PFSK-1 (cell line): ENCODE results near the gene TUBB1.

Experiments used
- FOXP2 ChIP-seq: optimal IDR thresholded peaks from 2 replicates; pipeline ENCODE3; 2011; ENCODE audit warnings: borderline replicate concordance, control low read depth, inconsistent platforms; ENCODE audit not compliant: insufficient read depth; ENCODE audit errors: extremely low read length, extremely low read depth
- POLR2AphosphoS5 ChIP-seq: IDR thresholded peaks from 2 replicates; pipeline ENCODE4 v1.6.1; 2012; ENCODE audit warnings: low read depth, mild to moderate bottlenecking, control low read depth, low read length, moderate library complexity
- REST ChIP-seq, 2 experiments: IDR thresholded peaks; 2 replicates each; pipeline versions ENCODE4 v1.6.1 to v1.8.0; 2011 to 2012; ENCODE audit warnings: low read depth in 2 of 2, low read length in 2 of 2, control low read depth in 1 of 2, inconsistent platforms in 1 of 2, mild to moderate bottlenecking in 1 of 2, moderate library complexity in 1 of 2; ENCODE audit not compliant: insufficient read depth in 1 of 2
- SIN3A ChIP-seq: IDR thresholded peaks from 2 replicates; pipeline ENCODE4 v1.6.1; 2012; ENCODE audit warnings: mild to moderate bottlenecking, low read length, moderate library complexity, borderline replicate concordance; ENCODE audit not compliant: insufficient read depth
- TAF1 ChIP-seq: IDR thresholded peaks from 2 replicates; pipeline ENCODE4 v1.6.1; 2012; ENCODE audit warnings: low read length, control low read depth, borderline replicate concordance; ENCODE audit not compliant: insufficient read depth

TUBB1 gene

DNA sequence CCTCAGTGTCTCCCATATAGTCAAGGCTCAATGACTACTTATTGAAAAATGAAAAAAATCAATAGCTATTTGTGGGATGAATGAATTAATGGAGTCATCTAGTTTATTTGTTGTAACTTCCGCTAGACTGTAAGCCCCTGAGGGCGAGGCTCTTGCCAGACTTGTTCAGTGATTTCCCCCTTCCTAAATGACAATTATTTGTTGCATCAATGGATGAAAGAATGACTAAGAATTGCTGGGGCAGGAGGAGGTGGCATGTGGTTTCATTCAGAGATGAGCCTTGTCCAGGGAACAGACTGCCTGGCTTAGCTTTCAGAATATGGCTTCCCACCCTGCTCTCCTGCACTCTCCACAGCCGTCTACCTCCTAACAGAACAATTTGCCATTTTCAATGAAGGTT, 24.5 kb downstream of the TUBB1 start:
- peak; percentile 52 for TF ChIP-seq POLR2AphosphoS5
- no peak for TF ChIP-seq REST (IDR thresholded peaks at IDR 0.05; ENCODE audit: insufficient read depth in 1 of 2, low read depth in 2 of 2, low read length in 2 of 2)
- no peak for TF ChIP-seq FOXP2
- TF ChIP-seq TAF1 = 0 out of 2 replicates have a peak, but pooled peaks have one; percentile 45
- TF ChIP-seq SIN3A = peak; percentile 51; the same call in 1 of the 2 replicates

GRCh38 chr20:59044295-59044694, 25.1 kb downstream of the TUBB1 start:
- TF ChIP-seq FOXP2 (no peak), SIN3A (no peak), POLR2AphosphoS5 (no peak), TAF1 (no peak), REST (IDR thresholded peaks at IDR 0.05; ENCODE audit: insufficient read depth in 1 of 2, low read depth in 2 of 2, low read length in 2 of 2) (no peak)

DNA sequence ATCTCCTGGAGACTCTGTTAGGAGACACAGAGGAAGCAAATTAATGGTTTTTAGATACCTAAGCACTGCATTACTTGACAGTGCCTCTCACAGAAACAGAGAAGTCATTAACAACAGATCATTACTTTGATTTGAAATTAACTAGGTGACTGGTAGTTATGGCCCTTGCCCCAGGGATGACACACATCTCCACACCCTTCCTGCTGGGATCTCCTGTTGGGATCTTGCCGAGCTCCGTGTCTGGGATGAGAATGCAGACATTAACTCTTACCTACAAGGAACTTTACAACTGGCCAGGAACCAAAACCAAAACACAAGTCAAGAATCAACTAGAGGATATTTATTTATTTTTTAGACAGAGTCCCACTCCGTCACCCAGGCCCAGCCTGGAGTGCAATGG, 25.6 kb downstream of the TUBB1 start:
- TF ChIP-seq POLR2AphosphoS5 (no peak), SIN3A (no peak), FOXP2 (no peak), REST (IDR thresholded peaks at IDR 0.05; ENCODE audit: insufficient read depth in 1 of 2, low read depth in 2 of 2, low read length in 2 of 2) (no peak), TAF1 (no peak)

DNA sequence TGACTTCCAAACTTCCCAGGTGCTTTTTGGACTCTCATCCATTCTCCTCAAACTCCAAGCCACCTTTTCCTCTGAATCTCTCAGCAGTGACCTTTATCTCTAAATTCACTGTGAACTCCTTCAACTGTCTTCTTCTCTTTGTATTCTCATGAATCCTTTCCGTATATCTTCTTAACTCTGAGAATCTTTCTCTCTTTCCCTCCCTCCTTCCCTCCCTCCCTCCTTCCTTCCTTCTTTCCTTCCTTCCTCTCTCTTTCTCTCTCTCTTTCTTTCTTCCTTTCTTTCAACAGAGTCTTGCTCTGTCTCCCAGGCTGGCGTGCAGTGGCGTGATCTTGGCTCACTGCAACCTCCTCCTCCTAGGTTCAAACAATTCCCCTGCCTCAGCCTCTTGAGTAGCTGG, 27.6 kb downstream of the TUBB1 start:
- TF ChIP-seq SIN3A (no peak), TAF1 (no peak), POLR2AphosphoS5 (no peak), REST (IDR thresholded peaks at IDR 0.05; ENCODE audit: insufficient read depth in 1 of 2, low read depth in 2 of 2, low read length in 2 of 2) (no peak), FOXP2 (no peak)
